22Rv1 (cell line): ENCODE results near the gene NFATC2.
"Not testable (repeated sequence)": the region's sequence is repeated elsewhere in the genome, so short reads cannot be mapped to it uniquely, and the experiment has no call there.

Experiments
- CTCF ChIP-seq: fragments of 450-650 bp; IDR thresholded peaks from 2 replicates; pipeline ENCODE4 v1.5.1; 2017; ENCODE audit warnings: mild to moderate bottlenecking
- ZFX ChIP-seq: fragments of 450-650 bp; IDR thresholded peaks from 2 replicates; pipeline ENCODE4 v1.6.1; 2017; ENCODE audit warnings: antibody characterized with exemption, borderline replicate concordance

- not testable (repeated sequence) for TF ChIP-seq CTCF, ZFX
Observed at GRCh38 chr20:51476106-51476505, 66.4 kb downstream of the NFATC2 start.
